ENCODE measurements around the gene KCNS3. TPM values are rescaled to one million over a fixed set of nuclear protein-coding genes. Genes with fewer than 3 reads are reported as not detected.
A peak's percentile ranks its signal among the peaks of the same experiment; 100 is the strongest.

The KCNS3 gene
- total and polyA plus RNA-seq, 5 donors: 1.3 to 4.3 (median 3.1) TPM

DNA sequence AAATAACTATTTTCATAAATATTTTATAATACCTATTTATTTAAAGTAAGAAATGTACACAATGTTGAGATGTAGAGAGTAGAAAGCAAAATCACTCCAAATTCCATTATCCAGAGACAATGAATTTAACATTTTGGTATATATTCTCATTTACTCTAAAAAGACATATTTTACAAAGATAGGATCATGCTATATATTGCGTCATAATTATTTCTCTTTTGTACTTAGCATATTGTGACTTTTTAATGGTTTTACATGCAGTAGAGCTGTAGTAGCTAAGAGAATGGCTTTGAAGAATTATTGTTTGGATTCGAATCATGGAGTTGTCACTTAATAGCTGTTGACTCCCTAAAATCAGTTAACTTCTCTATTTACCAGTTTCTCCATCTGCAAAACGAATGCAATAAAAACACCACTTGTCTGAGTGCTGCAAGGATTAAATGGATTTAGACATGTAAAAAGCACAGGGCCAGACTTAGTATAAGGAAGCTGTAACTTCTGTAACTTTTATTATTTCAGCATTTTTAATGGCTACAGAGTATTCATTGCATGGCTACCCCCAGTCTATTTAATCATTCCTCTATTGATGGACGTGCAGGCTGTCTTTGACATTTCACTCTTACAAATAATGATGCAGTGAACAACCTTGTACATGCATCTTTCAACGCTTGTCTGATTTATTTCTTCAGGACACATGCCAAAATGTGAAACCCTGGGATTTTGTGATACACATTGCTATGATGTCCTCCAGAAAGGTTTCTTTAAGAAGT lies 33.2 kb downstream of the KCNS3 start:
- DNase-seq: no peak
- Histone ChIP-seq H3K4me1 (ENCODE audit: control insufficient read depth, insufficient read depth, low read length) (no peaks in the 10 kb centered on the region), H3K27ac (ENCODE audit: low read length) (no peak overlapping the region), H3K9me3 (ENCODE audit: control insufficient read depth, low read length) (no peaks in the 10 kb centered on the region), H3K4me3 (ENCODE audit: low read length) (no peak overlapping the region), H3K27me3 (ENCODE audit: control insufficient read depth, insufficient read depth) (no peaks in the 10 kb centered on the region)
- ATAC-seq: no peak
- 56% methylated on average over 5 of the region's 5 CpGs for WGBS
- intact Hi-C loops (cut with DNase I): no loop called here

DNA sequence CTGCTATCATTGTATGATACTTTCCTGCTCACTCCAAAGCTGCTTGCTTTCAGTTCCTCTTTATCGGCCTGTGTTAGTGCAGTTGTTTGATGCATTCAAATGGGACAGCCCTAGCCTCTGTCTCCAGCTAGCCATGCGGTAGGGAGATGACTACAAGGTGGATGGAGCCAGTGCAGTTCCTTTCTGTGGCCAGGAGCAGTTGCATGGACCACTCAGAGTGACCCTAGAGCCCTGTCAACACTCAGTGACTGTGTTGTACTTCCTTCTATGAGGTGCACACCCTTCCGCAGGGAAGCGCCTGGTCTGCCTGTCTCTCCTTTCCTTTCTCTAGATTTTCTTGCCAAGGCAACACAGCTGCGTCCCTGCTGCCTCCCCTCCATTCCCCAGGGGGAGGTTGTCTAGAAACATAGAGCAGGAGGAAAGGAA lies 33.8 kb downstream of the KCNS3 start:
- Histone ChIP-seq H3K4me1 (ENCODE audit: control insufficient read depth, insufficient read depth, low read length) (no peaks in the 10 kb centered on the region), H3K4me3 (ENCODE audit: low read length) (no peak overlapping the region), H3K9me3 (ENCODE audit: control insufficient read depth, low read length) (no peaks in the 10 kb centered on the region), H3K27me3 (ENCODE audit: control insufficient read depth, insufficient read depth) (no peaks in the 10 kb centered on the region), H3K27ac (ENCODE audit: low read length) (no peak overlapping the region)
- 49% methylated on average over 5 of the region's 5 CpGs for WGBS
- DNase-seq (peak in 1 of 3 donors; percentile 42), ATAC-seq (peak; percentile 60 to 64)
- intact Hi-C loops (cut with DNase I): no loop called here

DNA sequence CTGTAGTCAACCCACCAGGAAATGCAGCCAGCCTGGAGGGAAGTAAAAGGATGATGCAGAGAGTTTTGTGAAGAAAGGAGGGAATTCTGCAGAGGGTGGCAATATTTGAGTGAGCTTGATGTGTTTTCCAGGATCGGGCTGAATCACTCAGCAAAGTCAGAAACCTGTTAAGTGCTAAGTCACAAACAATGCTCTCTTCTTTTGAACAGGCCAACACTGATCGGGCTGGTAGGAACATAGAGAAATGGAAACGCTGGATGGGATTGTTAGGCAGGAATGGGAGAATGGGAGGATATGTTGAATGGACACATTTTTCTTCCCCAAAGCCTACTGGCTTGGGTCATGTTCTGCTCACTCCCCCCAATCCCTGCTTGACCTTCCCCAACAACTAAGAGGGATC lies 36.6 kb downstream of the KCNS3 start:
- 28% methylated on average over 3 of the region's 3 CpGs for WGBS
- Histone ChIP-seq H3K4me1 (ENCODE audit: control insufficient read depth, insufficient read depth, low read length) (no peaks in the 10 kb centered on the region), H3K27me3 (ENCODE audit: control insufficient read depth, insufficient read depth) (no peaks in the 10 kb centered on the region), H3K9me3 (ENCODE audit: control insufficient read depth, low read length) (no peaks in the 10 kb centered on the region), H3K4me3 (ENCODE audit: low read length) (no peak overlapping the region), H3K27ac (ENCODE audit: low read length) (no peak overlapping the region)
- intact Hi-C loops (cut with DNase I): no loop called here
- ATAC-seq: no peak
- DNase-seq: no peak

DNA sequence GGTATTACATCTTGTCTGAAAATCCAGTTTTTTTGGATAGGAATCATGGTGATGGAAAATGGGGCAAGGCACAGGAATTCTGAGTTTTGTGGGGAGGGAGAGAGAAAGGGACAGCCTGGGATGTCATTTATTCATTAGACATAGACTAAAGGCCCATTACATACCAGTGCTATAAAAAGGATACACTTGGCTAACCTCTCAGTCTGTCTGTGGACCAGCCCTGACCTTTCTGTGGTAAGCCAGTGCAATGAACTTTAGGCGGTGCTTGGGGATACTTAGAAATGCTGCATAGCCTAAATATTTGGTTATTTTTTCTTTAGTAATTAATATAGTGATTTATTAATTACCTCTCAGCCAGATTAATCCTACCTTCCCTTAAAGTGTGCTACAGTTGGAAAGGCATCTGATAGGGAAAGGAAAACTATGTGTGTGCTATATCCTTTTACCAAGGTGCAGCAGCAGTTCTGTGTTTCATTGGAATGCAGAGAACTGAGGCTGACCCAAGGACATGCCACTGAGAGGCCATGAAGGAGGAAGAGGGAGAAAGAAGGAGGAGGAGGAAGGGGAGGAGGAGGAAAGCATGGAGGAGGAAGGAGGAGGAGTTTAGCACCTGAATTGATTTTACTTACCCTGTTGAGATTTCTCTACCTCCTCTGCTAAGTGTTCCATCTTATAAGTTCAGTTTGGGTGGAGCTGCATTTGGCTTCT lies 37.5 kb downstream of the KCNS3 start:
- H3K27ac ChIP-seq (ENCODE audit: low read length): no peak overlapping the region

DNA sequence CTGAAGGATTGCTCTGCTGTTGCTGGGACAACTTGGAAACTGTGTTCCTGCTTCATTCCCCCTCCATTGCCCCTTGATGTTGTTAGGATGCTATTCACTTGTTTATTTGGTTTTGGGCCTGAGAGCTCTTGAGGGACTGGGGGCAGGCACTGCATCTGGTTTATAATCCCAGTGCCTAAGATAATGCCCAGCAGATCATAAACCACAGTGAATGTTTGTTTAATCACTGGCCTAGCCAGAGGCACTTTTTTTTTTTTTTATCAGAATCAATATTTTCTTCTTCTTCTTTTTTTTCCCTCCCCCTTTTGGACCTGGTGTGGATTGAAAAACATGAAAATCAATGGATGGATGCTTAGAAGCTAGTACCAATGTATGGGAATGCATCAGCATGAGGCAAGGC lies 38.1 kb downstream of the KCNS3 start:
- no peak overlapping the region for H3K4me3 ChIP-seq (ENCODE audit: low read length)
- intact Hi-C loops (cut with DNase I): no loop called here
- ATAC-seq (no peak), DNase-seq (no peak)
- H3K27me3 ChIP-seq (ENCODE audit: control insufficient read depth, insufficient read depth): no peaks in the 10 kb centered on the region
- no peak overlapping the region for H3K27ac ChIP-seq (ENCODE audit: low read length)
- no peaks in the 10 kb centered on the region for H3K4me1 ChIP-seq (ENCODE audit: control insufficient read depth, insufficient read depth, low read length)
- no peaks in the 10 kb centered on the region for H3K9me3 ChIP-seq (ENCODE audit: control insufficient read depth, low read length)

More for the DNA sequence above, 37.5 kb downstream of the KCNS3 start:
- intact Hi-C loops (cut with DNase I): no loop called here
- 71% methylated on average over 1 of the region's 1 CpG for WGBS
- no peaks in the 10 kb centered on the region for H3K4me1 ChIP-seq (ENCODE audit: control insufficient read depth, insufficient read depth, low read length)
- H3K4me3 ChIP-seq (ENCODE audit: low read length): no peak overlapping the region
- H3K27me3 ChIP-seq (ENCODE audit: control insufficient read depth, insufficient read depth): no peaks in the 10 kb centered on the region
- no peaks in the 10 kb centered on the region for H3K9me3 ChIP-seq (ENCODE audit: control insufficient read depth, low read length)
- DNase-seq (no peak), ATAC-seq (no peak)

DNA sequence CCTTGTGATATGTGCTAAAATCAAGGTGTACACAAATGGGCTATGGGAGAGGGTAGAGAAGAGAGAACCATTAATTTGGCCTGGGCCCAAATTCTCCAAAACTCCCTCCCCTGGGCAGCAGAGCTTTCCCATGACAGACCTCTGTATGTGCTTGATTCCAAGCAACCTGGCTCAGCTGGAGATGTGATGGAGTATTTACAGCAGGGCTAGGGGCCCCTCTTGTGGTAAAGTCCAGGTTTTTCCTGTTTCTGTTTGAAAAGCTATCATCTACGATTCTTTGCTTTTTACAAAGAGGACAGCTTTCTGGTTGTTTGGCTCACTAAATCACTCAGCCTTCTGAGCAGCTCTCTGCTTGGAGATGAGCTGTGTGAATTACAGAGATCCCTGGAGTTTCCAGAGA lies 40.3 kb downstream of the KCNS3 start:
- intact Hi-C loops (cut with DNase I): no loop called here
- Histone ChIP-seq H3K27ac (ENCODE audit: low read length) (no peak overlapping the region), H3K4me1 (ENCODE audit: control insufficient read depth, insufficient read depth, low read length) (no peaks in the 10 kb centered on the region), H3K9me3 (ENCODE audit: control insufficient read depth, low read length) (no peaks in the 10 kb centered on the region), H3K27me3 (ENCODE audit: control insufficient read depth, insufficient read depth) (no peaks in the 10 kb centered on the region), H3K4me3 (ENCODE audit: low read length) (no peak overlapping the region)
- DNase-seq (no peak), ATAC-seq (no peak)
- WGBS: 23% methylated on average over 1 of the region's 1 CpG

DNA sequence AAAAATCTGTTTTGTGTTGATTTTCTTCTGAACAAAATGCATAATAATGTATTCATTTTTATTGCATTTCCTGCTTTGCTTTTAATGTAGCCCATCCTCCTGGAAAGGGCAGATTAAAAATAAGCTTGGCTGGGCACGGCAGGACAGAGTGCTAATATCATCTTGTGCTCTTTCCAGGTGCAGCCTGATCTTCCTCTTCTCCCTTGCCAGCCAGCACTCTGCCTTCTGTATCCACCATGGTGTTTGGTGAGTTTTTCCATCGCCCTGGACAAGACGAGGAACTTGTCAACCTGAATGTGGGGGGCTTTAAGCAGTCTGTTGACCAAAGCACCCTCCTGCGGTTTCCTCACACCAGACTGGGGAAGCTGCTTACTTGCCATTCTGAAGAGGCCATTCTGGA lies 52.3 kb downstream of the KCNS3 start:
- ATAC-seq (peak in 1 of 2 donors; percentile 47), DNase-seq (no peak)
- intact Hi-C loops (cut with DNase I): no loop called here
- no peaks in the 10 kb centered on the region for H3K9me3 ChIP-seq (ENCODE audit: control insufficient read depth, low read length)
- H3K4me3 ChIP-seq (ENCODE audit: low read length): no peak overlapping the region
- no peak overlapping the region for H3K27ac ChIP-seq (ENCODE audit: low read length)
- H3K4me1 ChIP-seq (ENCODE audit: control insufficient read depth, insufficient read depth, low read length): no peaks in the 10 kb centered on the region
- 72% methylated on average over 4 of the region's 4 CpGs for WGBS
- H3K27me3 ChIP-seq (ENCODE audit: control insufficient read depth, insufficient read depth): no peaks in the 10 kb centered on the region

DNA sequence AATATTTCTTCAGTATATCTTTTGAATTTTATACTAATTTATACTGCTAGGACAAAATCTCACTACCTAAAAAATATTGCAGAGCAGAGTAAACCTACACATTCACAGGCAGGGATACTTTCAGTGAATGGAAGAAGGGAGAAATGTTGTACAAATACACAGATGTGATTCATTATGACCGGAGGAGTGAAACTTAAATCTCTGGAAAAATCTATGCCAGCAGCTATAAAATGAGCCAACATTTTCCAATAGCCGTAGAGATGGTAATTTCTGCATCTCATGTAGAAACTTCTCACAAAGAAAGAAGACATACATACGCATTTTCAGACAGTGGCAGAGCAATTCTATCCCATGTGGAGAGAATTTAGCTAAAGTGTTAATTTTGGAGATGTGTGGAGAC lies 54.8 kb downstream of the KCNS3 start:
- H3K4me1 ChIP-seq (ENCODE audit: control insufficient read depth, insufficient read depth, low read length): no peaks in the 10 kb centered on the region

DNA sequence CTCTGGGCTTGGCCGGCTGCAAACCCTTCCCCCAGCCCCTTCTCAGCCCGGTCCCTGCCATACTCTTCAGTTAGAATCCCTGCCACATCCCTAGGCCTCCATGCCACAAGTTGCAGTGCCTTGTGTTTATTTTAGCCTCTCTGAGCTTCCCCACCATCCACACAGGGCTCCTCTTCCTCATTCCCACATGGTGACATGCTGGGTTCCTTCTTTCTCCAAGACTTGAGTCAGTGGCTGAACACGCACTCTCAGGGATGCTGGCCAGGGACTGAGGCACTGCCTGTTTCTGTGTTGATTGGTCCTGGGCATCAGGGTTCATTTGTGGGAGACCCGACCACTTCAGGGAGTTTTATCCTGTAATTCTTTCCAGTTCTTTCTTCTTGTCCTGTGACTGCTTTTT lies 56.3 kb downstream of the KCNS3 start:
- no peaks in the 10 kb centered on the region for H3K4me1 ChIP-seq (ENCODE audit: control insufficient read depth, insufficient read depth, low read length)
- intact Hi-C loops (cut with DNase I): no loop called here
- no peak overlapping the region for H3K27ac ChIP-seq (ENCODE audit: low read length)
- DNase-seq (peak in 1 of 3 donors; percentile 38), ATAC-seq (peak in 1 of 2 donors; percentile 57)
- WGBS: 72% methylated on average over 4 of the region's 4 CpGs
- no peak overlapping the region for H3K4me3 ChIP-seq (ENCODE audit: low read length)
- H3K9me3 ChIP-seq (ENCODE audit: control insufficient read depth, low read length): no peaks in the 10 kb centered on the region
- no peaks in the 10 kb centered on the region for H3K27me3 ChIP-seq (ENCODE audit: control insufficient read depth, insufficient read depth)

More for the DNA sequence above, 54.8 kb downstream of the KCNS3 start:
- Histone ChIP-seq H3K9me3 (ENCODE audit: control insufficient read depth, low read length) (no peaks in the 10 kb centered on the region), H3K27ac (ENCODE audit: low read length) (no peak overlapping the region), H3K4me3 (ENCODE audit: low read length) (no peak overlapping the region), H3K27me3 (ENCODE audit: control insufficient read depth, insufficient read depth) (no peaks in the 10 kb centered on the region)
- intact Hi-C loops (cut with DNase I): no loop called here
- ATAC-seq: no peak
- no peak for DNase-seq
- 91% methylated on average over 3 of the region's 3 CpGs for WGBS

DNA sequence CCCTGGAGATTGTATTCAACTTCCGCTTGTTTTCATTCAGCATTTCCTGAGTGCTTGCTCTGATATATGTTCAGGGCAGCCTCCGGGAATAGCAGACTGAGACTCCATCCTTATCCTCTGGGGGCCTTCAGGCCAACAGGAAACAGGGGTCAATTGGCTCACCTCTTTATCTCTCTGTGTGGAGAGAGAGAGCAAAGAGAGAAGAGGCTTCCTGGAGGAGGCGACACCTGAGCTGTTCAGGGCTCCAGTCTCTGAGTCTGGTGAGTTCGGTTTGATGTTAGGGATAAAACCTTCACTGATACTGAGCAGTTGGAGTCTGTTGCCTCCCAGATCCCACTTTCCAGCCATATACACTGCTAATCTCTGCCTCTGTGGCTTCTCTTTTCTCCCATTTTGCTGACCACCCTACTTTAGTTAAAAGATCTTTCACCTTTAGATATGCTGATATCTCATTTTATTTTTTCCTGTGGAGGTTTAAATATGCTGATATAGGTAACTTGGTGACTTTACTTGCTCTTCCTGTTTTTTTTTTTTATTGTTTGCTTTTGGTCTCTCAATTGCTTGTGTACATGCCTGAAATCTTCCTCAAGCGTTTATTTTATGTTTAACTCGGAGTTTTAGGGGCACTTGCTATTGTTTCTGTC lies 56.9 kb downstream of the KCNS3 start:
- no peak overlapping the region for H3K4me3 ChIP-seq (ENCODE audit: low read length)
- no peaks in the 10 kb centered on the region for H3K9me3 ChIP-seq (ENCODE audit: control insufficient read depth, low read length)
- ATAC-seq (no peak), DNase-seq (no peak)
- WGBS: 60% methylated on average over 6 of the region's 6 CpGs
- no peaks in the 10 kb centered on the region for H3K27me3 ChIP-seq (ENCODE audit: control insufficient read depth, insufficient read depth)
- no peak overlapping the region for H3K27ac ChIP-seq (ENCODE audit: low read length)
- intact Hi-C loops (cut with DNase I): no loop called here
- H3K4me1 ChIP-seq (ENCODE audit: control insufficient read depth, insufficient read depth, low read length): no peaks in the 10 kb centered on the region

DNA sequence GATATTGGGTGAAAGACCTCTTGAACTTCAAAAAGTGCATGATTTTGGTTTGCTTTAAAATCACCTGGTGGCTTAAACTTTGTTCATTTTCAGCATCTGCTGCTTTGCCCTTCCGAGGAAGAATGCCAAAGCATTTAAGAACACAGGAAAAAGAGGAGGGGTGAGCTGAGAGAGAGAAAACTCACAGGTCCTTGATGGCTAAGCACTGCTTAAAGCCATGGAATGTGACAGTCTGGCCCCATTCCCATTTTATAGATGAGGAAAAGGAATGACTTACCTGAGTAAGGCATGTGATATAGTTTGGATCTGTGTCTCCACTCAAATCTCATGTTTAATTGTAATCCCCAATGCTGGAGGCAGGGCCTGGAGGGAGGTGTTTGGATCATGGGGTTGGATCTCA lies 58.1 kb downstream of the KCNS3 start:
- 86% methylated on average over 1 of the region's 1 CpG for WGBS
- no peak for DNase-seq

More for the DNA sequence above, 58.1 kb downstream of the KCNS3 start:
- H3K9me3 ChIP-seq (ENCODE audit: control insufficient read depth, low read length): no peaks in the 10 kb centered on the region
- H3K4me3 ChIP-seq (ENCODE audit: low read length): no peak overlapping the region
- intact Hi-C loops (cut with DNase I): no loop called here
- no peaks in the 10 kb centered on the region for H3K27me3 ChIP-seq (ENCODE audit: control insufficient read depth, insufficient read depth)
- H3K4me1 ChIP-seq (ENCODE audit: control insufficient read depth, insufficient read depth, low read length): no peaks in the 10 kb centered on the region
- H3K27ac ChIP-seq (ENCODE audit: low read length): no peak overlapping the region
- ATAC-seq: no peak
